HEK293 (cell line): ENCODE data around the gene EXD2.

Experiments used
- ZNF274 ChIP-seq, 2 experiments: fragments of 200-500 bp in 1 of 2; fragments of 450-650 bp in 1 of 2; sonication (Bioruptor generic) in 1 of 2; formaldehyde crosslinking in 1 of 2; IDR thresholded peaks; 2 replicates each; pipeline versions ENCODE4 v1.5.1 to v1.6.1; 2014 to 2016; ENCODE audit warnings: borderline replicate concordance in 1 of 2, inconsistent platforms in 1 of 2, low read length in 1 of 2, missing biosample characterization in 1 of 2, missing genetic modification characterization in 1 of 2
- ZNF585B ChIP-seq: fragments of 450-650 bp; formaldehyde crosslinking; IDR thresholded peaks from 2 replicates; pipeline ENCODE4 v1.5.1; 2016; ENCODE audit warnings: missing biosample characterization, missing genetic modification characterization
- ZNF747 ChIP-seq: fragments of 450-650 bp; formaldehyde crosslinking; IDR thresholded peaks from 2 replicates; pipeline ENCODE4 v1.5.1; 2016; ENCODE audit warnings: missing biosample characterization, missing genetic modification characterization
- ZSCAN30 ChIP-seq: fragments of 450-650 bp; IDR thresholded peaks from 2 replicates; pipeline ENCODE4 v1.5.1; 2018; ENCODE audit warnings: missing biosample characterization, mild to moderate bottlenecking, missing genetic modification characterization, moderate library complexity
- TF ChIP-seq, protein P1 (sequence below): IDR thresholded peaks from 2 replicates; pipeline ENCODE4 v1.6.1; 2011; ENCODE audit warnings: mild to moderate bottlenecking, low read depth, low read length, borderline replicate concordance
- TF ChIP-seq, protein P2 (sequence below): fragments of 450-650 bp; formaldehyde crosslinking; IDR thresholded peaks from 2 replicates; pipeline ENCODE4 v1.5.1; 2016; ENCODE audit warnings: missing biosample characterization, missing genetic modification characterization

DNA sequence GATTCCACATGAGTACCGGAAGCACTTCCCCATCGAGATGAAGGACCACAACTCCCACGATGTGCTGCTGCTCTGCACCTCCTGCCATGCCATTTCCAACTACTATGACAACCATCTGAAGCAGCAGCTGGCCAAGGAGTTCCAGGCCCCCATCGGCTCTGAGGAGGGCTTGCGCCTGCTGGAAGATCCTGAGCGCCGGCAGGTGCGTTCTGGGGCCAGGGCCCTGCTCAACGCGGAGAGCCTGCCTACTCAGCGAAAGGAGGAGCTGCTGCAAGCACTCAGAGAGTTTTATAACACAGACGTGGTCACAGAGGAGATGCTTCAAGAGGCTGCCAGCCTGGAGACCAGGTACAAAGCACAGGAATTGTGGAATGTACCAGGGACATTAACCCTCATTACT is 46.3 kb downstream of the EXD2 start:
- TF ChIP-seq ZNF585B (tag by site-specific recombination) (no peak), ZSCAN30 (no peak), ZNF274 (IDR thresholded peaks at IDR 0.05; ENCODE audit: low read length) (no peak), ZNF274 (tag by site-specific recombination; IDR thresholded peaks at IDR 0.05; ENCODE audit: borderline replicate concordance) (no peak), ZNF747 (tag by site-specific recombination) (no peak)
- TF ChIP-seq, protein P1, sequence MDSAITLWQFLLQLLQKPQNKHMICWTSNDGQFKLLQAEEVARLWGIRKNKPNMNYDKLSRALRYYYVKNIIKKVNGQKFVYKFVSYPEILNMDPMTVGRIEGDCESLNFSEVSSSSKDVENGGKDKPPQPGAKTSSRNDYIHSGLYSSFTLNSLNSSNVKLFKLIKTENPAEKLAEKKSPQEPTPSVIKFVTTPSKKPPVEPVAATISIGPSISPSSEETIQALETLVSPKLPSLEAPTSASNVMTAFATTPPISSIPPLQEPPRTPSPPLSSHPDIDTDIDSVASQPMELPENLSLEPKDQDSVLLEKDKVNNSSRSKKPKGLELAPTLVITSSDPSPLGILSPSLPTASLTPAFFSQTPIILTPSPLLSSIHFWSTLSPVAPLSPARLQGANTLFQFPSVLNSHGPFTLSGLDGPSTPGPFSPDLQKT = no peak
- TF ChIP-seq, protein P2, sequence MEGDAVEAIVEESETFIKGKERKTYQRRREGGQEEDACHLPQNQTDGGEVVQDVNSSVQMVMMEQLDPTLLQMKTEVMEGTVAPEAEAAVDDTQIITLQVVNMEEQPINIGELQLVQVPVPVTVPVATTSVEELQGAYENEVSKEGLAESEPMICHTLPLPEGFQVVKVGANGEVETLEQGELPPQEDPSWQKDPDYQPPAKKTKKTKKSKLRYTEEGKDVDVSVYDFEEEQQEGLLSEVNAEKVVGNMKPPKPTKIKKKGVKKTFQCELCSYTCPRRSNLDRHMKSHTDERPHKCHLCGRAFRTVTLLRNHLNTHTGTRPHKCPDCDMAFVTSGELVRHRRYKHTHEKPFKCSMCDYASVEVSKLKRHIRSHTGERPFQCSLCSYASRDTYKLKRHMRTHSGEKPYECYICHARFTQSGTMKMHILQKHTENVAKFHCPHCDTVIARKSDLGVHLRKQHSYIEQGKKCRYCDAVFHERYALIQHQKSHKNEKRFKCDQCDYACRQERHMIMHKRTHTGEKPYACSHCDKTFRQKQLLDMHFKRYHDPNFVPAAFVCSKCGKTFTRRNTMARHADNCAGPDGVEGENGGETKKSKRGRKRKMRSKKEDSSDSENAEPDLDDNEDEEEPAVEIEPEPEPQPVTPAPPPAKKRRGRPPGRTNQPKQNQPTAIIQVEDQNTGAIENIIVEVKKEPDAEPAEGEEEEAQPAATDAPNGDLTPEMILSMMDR (tag by site-specific recombination) = no peak
